GM12874 (cell line): Measurements from ENCODE around the gene CCDC127.

Source experiments
- TF ChIP-seq, protein P1 (sequence below): IDR thresholded peaks from 2 replicates; pipeline ENCODE4 v1.5.1; 2011; ENCODE audit warnings: low read depth, mild to moderate bottlenecking, control low read depth, low read length, moderate library complexity; ENCODE audit not compliant: insufficient read depth

The CCDC127 gene

GRCh38 chr5:162565-163337, 55.2 kb downstream of the CCDC127 start:
- TF ChIP-seq, protein P1, sequence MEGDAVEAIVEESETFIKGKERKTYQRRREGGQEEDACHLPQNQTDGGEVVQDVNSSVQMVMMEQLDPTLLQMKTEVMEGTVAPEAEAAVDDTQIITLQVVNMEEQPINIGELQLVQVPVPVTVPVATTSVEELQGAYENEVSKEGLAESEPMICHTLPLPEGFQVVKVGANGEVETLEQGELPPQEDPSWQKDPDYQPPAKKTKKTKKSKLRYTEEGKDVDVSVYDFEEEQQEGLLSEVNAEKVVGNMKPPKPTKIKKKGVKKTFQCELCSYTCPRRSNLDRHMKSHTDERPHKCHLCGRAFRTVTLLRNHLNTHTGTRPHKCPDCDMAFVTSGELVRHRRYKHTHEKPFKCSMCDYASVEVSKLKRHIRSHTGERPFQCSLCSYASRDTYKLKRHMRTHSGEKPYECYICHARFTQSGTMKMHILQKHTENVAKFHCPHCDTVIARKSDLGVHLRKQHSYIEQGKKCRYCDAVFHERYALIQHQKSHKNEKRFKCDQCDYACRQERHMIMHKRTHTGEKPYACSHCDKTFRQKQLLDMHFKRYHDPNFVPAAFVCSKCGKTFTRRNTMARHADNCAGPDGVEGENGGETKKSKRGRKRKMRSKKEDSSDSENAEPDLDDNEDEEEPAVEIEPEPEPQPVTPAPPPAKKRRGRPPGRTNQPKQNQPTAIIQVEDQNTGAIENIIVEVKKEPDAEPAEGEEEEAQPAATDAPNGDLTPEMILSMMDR = no peak

DNA sequence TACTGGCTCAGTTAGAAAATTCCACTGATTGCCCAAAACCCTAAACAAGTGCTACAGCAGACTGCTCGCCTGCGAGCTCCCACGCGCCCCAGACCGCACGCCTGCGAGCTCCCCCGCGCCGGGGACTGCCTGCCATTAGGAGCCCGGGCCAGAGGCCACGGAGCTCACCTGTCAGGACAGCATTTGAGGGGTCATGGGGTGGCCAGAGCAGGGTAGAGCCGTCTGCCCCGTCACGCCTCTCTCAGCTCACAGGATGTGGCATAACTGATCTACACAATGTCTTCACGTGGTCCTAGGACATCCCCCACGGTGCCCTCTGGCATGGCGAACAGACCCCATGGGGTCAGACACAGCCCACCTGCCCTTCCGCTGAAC, 55.8 kb downstream of the CCDC127 start:
- TF ChIP-seq, protein P1 = no peak

DNA sequence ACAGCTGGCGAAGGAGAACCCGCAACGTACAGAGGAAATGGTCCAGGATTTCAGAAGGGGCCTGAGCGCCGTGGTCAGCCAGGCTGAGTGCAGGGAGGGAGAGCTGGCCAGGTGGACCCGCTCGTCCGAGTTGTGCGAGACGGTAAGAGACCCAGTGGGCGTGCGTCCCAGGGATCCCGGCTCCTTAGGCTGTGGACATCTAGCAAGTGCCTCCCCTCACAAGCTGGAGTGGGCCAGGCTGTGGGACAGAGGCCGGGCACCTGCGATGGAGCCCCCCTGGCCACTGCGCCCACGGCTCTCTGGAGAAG, 56.2 kb downstream of the CCDC127 start:
- TF ChIP-seq, protein P1 = no peak

- TF ChIP-seq, protein P1 = no peak
Observed at GRCh38 chr5:160921-161802, 56.8 kb downstream of the CCDC127 start.

DNA sequence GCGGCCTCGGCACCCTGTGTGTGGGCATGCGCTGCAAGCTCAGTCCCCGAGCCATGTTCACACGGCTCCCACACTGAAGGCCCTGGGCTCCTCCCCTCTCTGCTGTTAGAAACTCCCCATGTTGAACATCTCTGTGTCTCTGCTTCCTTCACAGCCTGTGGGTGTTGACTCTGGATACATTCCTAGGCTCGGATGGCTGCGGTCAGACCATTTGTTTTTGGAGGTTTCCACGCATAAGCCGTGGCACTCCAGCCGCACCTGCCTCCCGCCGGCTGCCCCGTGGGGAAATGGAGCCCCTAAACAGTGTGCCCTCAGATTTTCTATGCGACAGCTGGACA, 57.8 kb downstream of the CCDC127 start:
- TF ChIP-seq, protein P1 = no peak

DNA sequence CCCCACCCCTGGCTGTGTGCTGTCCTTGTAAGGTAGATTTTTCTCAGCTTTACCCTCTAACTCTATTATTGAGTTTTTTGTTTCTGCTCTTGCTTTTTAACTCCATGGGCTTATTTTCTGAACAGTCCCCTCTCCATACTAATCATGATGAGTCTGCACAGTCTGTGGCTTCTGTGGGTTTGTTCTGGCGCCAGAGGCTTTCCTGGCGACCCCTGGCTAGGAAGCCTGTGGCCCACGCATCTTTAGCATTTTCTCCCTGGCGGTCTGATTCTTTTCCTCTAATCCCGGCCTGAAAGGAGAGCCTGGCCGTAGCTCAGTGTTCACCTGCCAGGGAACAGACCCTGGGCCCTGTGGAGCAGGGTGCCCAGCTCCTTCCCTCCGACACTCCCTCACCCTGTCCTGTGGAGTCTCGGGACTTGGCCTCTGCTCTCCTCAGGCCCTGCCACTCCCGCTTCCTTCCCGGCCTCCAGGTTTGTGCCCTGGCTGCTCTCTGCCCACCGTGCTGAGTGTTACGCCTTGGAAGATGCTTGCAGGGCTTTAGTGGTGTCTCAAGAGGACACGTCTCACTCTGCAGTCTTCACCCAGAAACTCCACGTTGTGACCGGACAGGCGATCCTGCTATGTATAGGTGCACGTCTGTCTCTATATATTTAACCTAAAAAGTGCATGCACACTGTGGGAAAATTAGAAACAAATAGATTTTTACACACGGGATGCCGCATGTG, 58.3 kb downstream of the CCDC127 start:
- TF ChIP-seq, protein P1 = no peak

DNA sequence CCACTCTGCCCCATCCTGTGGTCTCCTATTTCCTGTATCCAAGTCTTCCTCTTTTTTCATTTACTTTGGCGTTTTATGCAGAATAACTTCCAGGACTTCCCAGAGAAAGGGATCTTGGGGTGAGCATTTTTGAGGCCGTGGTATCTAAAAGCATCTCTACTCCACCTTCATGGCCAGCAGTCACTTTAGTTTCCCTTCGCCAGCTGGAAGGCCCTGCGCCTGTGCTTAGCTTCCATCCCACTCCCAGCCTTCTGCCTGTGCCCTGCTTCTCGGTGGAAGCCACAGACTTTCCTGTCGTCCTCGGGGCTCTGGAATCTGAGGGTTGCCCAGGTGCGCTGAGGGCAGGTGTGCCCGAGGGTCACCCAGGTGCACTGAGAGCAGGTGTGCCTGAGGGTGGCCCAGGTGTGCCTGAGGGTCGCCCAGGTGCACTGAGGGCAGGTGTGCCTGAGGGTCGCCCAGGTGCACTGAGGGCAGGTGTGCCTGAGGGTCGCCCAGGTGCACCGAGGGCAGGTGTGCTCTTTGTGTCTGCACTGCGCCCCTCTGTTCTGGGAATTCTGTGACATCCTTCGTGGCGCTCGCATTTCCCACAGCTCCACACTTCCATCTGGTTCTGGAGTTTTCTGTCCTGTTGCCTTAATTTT, 59.0 kb downstream of the CCDC127 start:
- TF ChIP-seq, protein P1 = no peak
